OCI-LY3 (cell line): ENCODE measurements around the gene PPP2R3C.

Source experiments
- EZH2phosphoT487 ChIP-seq: fragments of 200-600 bp; shearing (Covaris generic); IDR thresholded peaks from 2 replicates; pipeline ENCODE4 v1.6.1; 2018; ENCODE audit warnings: antibody characterized with exemption, mixed run types, low read depth
- TF ChIP-seq, protein P1 (sequence below): fragments of 200-600, 300-600 bp; sonication (generic); IDR thresholded peaks from 2 replicates; pipeline ENCODE4 v1.5.1; 2014; ENCODE audit warnings: antibody characterized with exemption, low read length, low read depth

DNA sequence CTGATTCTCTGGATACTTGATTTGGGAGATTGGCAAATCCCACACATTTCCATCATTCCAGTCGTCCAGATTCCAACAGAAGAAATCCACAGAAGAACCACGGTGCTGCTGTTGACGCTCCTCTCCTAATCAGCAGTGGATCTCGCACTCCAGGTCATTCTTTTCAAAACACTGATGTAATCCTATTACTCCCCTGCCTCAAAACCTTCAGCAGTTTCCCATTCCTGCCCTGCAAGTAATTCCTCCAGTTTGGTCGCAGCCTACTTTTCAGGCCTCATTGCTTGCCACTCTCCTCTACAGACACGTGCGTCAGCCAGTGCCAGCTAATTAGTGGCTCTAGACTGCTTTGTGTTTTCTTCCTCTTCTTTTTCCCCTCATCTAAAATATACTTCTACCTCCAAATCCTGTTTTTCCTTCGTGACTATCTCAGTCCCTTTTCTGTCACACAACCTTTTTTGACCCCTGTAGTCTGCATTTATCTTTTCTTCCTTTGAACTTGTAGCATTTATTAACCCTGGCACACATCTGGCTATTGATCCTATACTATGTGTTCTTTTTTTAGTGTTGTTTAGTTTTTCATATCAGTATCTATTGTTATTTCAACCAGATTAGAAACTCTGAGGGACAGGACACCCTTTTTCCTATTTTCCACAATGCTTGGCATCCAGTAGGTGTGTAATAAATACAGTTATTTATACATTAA, 37.3 kb upstream of the PPP2R3C start:
- TF ChIP-seq, protein P1, sequence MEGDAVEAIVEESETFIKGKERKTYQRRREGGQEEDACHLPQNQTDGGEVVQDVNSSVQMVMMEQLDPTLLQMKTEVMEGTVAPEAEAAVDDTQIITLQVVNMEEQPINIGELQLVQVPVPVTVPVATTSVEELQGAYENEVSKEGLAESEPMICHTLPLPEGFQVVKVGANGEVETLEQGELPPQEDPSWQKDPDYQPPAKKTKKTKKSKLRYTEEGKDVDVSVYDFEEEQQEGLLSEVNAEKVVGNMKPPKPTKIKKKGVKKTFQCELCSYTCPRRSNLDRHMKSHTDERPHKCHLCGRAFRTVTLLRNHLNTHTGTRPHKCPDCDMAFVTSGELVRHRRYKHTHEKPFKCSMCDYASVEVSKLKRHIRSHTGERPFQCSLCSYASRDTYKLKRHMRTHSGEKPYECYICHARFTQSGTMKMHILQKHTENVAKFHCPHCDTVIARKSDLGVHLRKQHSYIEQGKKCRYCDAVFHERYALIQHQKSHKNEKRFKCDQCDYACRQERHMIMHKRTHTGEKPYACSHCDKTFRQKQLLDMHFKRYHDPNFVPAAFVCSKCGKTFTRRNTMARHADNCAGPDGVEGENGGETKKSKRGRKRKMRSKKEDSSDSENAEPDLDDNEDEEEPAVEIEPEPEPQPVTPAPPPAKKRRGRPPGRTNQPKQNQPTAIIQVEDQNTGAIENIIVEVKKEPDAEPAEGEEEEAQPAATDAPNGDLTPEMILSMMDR, result no peak
- no peak for TF ChIP-seq EZH2phosphoT487
